ENCODE data around the gene RTTN. TPM values are rescaled to one million over a fixed set of nuclear protein-coding genes. Genes with fewer than 3 reads are reported as not detected.
"Not testable (repeated sequence)": the region's sequence is repeated elsewhere in the genome, so short reads cannot be mapped to it uniquely, and the experiment has no call there.

Gene RTTN
- total RNA-seq, 2 donors from 2014 or later: 13.0 to 20.1 TPM

- no peaks in the 10 kb centered on the region for H3K27me3 ChIP-seq
- H3K36me3 ChIP-seq (replicated peaks in 1 of 2; ENCODE audit: insufficient read depth in 1 of 2, low read depth in 2 of 2): no peaks in the 10 kb centered on the region
- no peak for DNase-seq
- TF ChIP-seq CTCF (IDR thresholded peaks at IDR 0.05) (no peak), POLR2A (IDR thresholded peaks at IDR 0.05) (no peak)
- H3K9me3 ChIP-seq: no peaks in the 10 kb centered on the region
- no peak overlapping the region for H3K4me3 ChIP-seq
- no peak for ATAC-seq
- 91 to 94% methylated on average over 1 of the region's 1 CpG for WGBS, 2 donors
- intact Hi-C loops (cut with DNase I): no loop called here
- H3K27ac ChIP-seq: no peak overlapping the region
- no peaks in the 10 kb centered on the region for H3K4me1 ChIP-seq
Observed at GRCh38 chr18:70113511-70113910, 92.0 kb downstream of the RTTN start.

DNA sequence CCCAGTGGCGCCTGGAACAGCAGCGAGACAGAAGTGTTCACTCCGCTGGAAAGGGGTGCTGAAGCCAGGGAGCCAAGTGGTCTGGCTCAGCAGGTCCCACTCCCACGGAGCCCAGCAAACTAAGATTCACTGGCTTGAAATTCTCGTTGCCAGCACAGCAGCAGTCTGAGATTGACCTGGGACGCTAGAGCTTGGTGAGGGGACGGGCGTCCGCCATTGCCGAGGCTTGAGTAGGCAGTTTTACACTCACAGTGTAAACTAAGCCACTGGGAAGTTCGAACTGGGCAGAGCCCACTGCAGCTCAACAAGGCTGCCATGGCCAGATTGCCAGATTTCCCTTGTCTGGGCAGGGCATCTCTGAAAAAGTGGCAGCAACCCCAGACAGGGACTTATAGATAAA, 94.8 kb downstream of the RTTN start:
- DNase-seq (no peak), ATAC-seq (no peak)
- no peak overlapping the region for H3K27ac ChIP-seq
- no peak overlapping the region for H3K4me3 ChIP-seq
- TF ChIP-seq POLR2A (IDR thresholded peaks at IDR 0.05) (no peak), CTCF (IDR thresholded peaks at IDR 0.05) (no peak)
- H3K36me3 ChIP-seq (replicated peaks in 1 of 2; ENCODE audit: insufficient read depth in 1 of 2, low read depth in 2 of 2): no peaks in the 10 kb centered on the region
- H3K4me1 ChIP-seq: no peaks in the 10 kb centered on the region
- H3K9me3 ChIP-seq: no peaks in the 10 kb centered on the region
- intact Hi-C loops (cut with DNase I): no loop called here
- WGBS, 2 donors: 94 to 95% methylated on average over 11 of the region's 11 CpGs
- H3K27me3 ChIP-seq: no peaks in the 10 kb centered on the region

DNA sequence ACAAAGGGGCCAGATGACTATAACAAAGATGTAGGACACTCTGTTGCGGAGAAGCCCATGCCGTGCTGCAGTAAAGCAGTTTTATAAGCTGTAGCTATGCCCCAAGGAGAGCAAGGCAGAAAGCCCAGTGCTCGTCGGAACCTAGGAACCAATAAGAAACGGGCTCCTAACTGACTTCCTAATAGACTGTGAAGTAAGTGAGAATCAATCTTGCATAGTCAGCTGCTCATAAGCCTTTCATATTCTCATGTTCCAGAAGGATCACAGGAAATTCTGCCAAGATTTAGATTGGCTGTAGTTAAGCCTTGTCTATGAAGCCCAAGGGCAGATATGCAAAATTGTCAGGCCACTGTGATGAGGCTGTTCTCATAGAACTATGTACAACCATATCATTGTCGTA, 98.4 kb downstream of the RTTN start:
- Histone ChIP-seq H3K27ac (no peak overlapping the region), H3K4me3 (no peak overlapping the region), H3K4me1 (no peaks in the 10 kb centered on the region), H3K9me3 (no peaks in the 10 kb centered on the region), H3K36me3 (replicated peaks in 1 of 2; ENCODE audit: insufficient read depth in 1 of 2, low read depth in 2 of 2) (peaks cover 0 to 3% of the 10 kb centered on the region in 2 donors), H3K27me3 (no peaks in the 10 kb centered on the region)
- intact Hi-C loops (cut with DNase I): no loop called here
- DNase-seq (no peak), ATAC-seq (no peak)
- 90 to 97% methylated on average over 6 of the region's 6 CpGs for WGBS, 2 donors
- TF ChIP-seq CTCF (IDR thresholded peaks at IDR 0.05): no peak
- no peak for TF ChIP-seq POLR2A (IDR thresholded peaks at IDR 0.05)

- DNase-seq; H3K27me3 ChIP-seq; H3K4me1 ChIP-seq; H3K36me3 ChIP-seq (replicated peaks in 1 of 2; ENCODE audit: insufficient read depth in 1 of 2, low read depth in 2 of 2); ATAC-seq; H3K4me3 ChIP-seq; intact Hi-C loops (cut with DNase I); H3K27ac ChIP-seq; H3K9me3 ChIP-seq: not testable (repeated sequence)
- 88 to 96% methylated on average over 13 to 21 of the region's 22 CpGs for WGBS, 2 donors
Observed at GRCh38 chr18:70102854-70103253, 102.6 kb downstream of the RTTN start.

- intact Hi-C loops (cut with DNase I): no loop called here
- DNase-seq: no peak
Observed at GRCh38 chr18:70089858-70090257, 115.6 kb downstream of the RTTN start.

More at GRCh38 chr18:70089858-70090257, 115.6 kb downstream of the RTTN start:
- 81% methylated on average over 1 of the region's 1 CpG for WGBS, 2 donors
- TF ChIP-seq POLR2A (IDR thresholded peaks at IDR 0.05) (no peak), CTCF (IDR thresholded peaks at IDR 0.05) (no peak)
- Histone ChIP-seq H3K36me3 (replicated peaks in 1 of 2; ENCODE audit: insufficient read depth in 1 of 2, low read depth in 2 of 2) (no peaks in the 10 kb centered on the region), H3K4me3 (no peak overlapping the region), H3K27me3 (no peaks in the 10 kb centered on the region), H3K4me1 (no peaks in the 10 kb centered on the region), H3K27ac (no peak overlapping the region), H3K9me3 (no peaks in the 10 kb centered on the region)
- no peak for ATAC-seq

Data from body of pancreas (tissue), 4 donors.